IPS-NIHi7 (cell line): ENCODE measurements around the gene FRG2.
"Not testable (repeated sequence)": the region's sequence is repeated elsewhere in the genome, so short reads cannot be mapped to it uniquely, and the experiment has no call there.

ENCODE experiments used
- DNase-seq: peaks from one replicate; pipeline ENCODE4 v3.0.0; 2012; ENCODE audit warnings: mixed read lengths; ENCODE audit errors: extremely low spot score

Gene FRG2

DNA sequence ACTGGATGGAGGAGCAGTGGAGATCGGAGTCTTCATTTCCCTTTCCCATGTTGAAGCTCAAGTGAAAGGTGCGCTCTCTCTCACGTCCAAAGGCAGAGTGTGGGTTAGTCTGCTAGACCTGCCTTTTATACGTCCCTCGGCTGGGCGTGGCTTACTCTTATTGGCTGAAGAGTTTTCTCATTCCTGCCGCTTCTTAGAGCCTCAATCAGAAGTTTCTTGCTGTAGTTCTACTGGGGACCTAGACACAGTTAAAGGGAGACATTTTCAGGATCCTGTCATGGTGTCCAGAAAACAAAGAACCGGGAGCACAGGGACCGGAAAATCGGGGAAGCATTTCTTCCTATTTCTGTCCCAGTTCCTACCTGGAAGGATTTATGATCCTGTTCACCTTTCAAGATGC lies at the start of gene FRG2:
Gene FRG2, minus strand, starts transcription at position 101 of the 400 bp plus-strand sequence. Its CDS starts 52 bp downstream, at position 49.
- not testable (repeated sequence) for DNase-seq

DNA sequence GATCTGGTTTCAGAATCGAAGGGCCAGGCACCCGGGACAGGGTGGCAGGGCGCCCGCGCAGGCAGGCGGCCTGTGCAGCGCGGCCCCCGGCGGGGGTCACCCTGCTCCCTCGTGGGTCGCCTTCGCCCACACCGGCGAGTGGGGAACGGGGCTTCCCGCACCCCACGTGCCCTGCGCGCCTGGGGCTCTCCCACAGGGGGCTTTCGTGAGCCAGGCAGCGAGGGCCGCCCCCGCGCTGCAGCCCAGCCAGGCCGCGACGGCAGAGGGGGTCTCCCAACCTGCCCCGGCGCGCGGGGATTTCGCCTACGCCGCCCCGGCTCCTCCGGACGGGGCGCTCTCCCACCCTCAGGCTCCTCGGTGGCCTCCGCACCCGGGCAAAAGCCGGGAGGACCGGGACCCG lies 41.3 kb upstream of the FRG2 start:
- DNase-seq = not testable (repeated sequence)

DNA sequence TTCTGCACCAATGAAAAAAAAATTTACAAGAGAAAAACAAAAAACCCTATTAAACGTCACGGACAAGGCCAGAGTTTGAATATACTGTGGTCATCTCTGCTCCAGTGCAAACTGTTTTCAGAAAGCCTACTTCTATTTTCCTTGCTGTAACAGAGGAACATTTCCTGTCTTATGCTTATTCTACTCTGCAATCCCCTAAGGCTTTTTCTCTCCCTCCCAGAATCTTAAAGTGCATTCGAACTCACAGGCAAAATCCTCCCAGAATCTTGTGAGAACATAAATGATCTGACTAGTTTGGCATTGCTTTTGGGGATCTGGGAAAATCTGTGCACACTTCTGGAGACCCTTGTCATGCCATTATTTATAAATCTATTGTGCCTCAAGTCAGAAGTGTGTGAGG lies 37.7 kb upstream of the FRG2 start:
- not testable (repeated sequence) for DNase-seq

DNA sequence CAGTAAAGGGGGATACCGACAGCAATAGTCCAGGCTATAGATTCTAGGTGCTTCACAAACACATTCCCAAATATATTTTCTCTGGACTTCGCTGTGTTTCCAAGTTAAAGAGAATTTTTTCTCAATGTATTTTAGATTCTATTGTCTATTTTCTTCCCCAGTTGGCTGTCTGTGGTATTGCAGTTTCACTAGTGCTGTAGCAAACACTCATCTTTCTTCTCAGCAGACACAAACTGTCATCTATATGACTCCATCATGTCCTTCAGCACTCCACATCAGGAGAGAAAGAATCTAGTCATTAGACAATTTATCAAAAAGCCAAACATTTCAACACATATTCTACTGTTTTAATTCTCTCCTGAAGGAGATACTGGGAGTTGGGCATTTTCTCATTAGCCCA lies 37.3 kb upstream of the FRG2 start, which contains the start of gene DBET:
Gene DBET, plus strand, starts transcription at position 161 of the 400 bp plus-strand sequence.
- DNase-seq = not testable (repeated sequence)

DNA sequence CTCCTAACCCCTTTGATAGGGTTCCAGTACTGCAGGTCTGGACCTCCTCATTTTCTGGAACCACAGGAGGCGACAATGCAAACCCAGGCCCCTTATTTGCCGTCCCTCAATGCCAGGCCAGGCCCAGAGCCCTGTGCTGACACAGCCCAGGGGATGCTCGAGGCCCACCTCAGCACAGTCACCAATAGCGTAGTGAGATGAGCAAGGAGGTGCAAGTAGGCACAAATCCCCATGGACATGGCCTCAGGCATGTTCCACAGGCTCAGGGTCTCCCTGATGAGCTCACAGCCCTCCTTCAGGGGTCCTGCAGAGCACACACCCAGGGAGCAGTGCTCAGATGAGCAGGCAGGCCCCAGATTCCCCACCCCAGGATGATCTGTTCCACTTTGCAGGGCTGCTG lies 31.9 kb upstream of the FRG2 start:
- DNase-seq = not testable (repeated sequence)

DNA sequence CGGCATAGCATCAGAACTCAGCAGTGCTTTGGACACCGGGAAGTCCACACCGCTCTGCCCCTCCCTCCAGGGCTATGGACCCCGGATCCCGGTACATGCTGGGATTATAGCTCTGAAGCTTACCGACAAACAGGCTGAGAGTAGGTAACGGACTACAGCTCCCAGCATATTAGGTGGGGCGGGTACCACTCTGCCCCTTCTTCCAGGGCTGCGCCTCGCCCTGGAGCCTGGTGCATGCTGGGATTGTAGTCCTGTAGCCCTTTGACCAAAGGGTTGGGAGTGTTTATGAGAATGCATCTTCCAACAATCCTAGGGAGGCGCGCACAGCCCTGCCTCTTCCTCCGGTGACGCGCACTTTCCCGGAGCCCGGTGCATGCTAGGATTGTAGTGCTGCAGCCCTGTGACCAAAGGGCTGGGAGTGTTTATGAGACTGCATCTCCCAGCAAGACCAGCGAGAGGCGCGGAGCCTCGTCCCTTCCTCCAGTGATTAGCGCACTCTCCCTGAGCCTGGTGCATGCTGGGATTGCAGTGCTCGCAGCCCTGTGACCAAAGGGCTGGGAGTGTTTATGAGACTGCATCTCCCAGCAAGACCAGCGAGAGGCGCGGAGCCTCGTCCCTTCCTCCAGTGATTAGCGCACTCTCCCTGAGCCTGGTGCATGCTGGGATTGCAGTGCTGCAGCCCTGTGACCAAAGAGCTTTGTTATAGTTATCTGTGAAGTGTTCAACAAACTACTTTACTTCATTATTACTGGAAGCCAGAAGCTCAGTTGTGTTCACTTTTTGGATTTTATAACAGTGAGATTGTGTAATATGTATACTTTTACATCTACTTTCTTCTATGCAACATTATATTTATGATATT lies 22.6 kb upstream of the FRG2 start:
- DNase-seq = not testable (repeated sequence)

DNA sequence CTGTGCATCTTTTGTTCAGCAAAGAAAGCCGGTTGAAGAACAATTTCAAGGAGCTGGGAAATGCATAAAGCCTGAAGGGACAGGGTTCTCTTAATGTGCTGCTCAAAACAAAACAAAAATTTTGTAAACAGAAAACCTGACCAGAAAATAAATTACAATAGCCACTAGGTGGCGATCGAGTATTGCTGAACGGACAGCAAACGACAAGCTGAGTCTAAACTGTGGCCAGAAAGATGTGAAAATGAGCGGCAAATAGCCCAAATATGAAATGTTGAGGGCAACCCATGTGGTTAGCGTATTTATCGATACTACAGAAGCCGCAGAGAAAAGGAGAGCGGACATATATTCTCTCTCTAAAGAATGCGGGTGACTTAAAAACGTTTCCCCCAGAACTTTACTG lies 20.6 kb upstream of the FRG2 start:
- DNase-seq = not testable (repeated sequence)

DNA sequence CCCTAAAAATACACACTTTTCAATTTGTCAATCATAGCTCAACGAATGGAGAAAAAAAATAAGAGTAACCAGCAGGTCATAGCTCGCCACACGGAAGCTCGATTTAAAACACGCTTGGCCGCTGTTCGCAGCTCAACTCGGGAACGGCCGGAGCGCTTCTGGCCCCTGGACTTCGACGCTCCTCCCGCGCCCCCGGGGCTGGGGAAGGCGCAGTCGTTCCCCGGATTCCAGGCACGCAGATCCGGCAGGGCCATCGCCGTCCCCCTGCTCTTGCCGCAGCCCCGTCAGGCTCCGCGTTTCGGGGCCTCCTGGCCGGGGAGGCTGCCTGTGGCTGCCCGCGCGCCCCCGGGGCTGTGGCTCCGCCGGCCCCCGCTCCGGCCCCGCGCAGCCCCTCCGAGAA lies 13.8 kb upstream of the FRG2 start:
- not testable (repeated sequence) for DNase-seq

DNA sequence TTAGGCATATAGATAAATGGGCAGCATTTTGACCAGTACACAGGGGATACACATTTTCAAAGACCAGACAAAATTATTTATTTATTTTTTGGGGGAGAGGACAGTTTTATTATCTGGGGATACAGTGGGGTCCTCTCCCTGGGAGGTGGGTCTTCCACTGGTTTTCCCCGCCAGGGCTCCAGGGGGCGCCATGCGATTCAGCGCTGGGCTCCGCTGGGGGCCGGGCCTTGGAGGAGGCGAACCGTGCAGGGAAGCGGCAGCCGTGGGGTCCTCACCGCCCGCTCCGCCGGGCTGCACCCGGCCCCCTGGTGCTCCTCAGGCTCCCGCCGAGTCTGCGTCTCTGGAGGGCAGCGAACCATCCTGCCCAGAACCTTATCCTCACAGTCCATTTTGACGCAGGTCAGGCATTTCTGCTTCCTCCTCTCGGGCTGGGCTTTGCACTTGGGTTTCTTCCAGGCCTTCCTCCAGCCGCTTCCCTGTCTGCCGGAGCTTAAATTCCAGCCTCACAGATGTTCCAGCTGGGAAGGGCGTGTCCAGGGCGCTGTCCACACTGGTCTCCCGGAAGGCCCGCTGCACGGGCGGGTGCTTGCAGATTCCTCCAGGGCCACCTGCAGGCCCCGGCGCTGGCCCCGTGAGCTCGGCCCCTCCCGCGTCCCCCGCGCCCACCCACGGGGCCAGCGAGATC lies 10.8 kb upstream of the FRG2 start:
- DNase-seq = not testable (repeated sequence)

DNA sequence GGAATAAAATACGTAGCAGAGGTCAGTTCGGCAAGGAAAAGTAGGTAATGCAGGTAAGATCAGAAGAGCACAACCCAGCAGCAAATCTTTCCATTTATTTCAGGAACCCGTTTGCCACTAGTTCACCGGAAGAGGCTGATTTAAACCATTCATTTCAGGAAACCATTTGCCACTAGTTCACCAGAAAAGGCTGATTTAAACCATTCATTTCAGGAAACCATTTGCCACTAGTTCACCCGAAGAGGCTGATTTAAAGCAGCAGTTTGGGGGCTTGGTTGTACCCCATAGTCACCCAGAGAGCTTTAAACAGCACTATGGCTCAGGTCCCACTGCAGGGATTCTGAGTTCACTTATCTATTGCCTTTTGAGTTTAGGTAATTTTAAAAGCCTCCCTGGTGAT lies 4.2 kb upstream of the FRG2 start:
- DNase-seq = not testable (repeated sequence)

DNA sequence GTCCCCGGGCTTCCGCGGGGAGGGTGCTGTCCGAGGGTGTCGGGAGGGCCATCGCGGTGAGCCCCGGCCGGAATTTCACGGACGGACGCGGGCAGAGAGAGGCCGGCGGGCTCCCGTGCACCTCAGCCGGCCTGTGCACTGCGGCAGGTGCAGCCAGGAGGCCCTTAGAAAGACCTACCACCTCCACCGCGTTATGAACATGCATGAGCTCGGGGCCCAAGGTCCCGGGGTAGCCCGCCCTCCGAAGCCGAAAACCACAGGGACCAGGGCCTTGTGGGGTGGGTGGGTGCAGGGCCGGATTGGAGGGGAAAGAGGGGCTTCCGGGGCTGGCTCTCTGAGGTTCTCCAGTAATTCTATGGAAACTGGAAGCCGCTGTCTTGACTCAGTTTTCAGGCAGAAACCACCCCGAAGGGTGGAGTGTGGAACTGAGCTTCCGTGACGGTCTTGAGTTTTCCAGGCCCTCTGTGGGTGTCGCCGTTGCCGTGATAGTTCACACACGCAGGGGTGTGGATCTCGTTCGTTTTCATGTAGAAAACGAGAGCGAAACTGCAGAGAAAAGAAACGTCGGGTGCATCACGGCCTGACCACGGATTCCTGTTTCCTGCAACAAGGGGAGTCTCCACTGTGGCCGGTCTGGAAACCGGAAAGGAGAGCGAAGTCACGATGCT lies 4.3 kb downstream of the FRG2 start:
- not testable (repeated sequence) for DNase-seq

DNA sequence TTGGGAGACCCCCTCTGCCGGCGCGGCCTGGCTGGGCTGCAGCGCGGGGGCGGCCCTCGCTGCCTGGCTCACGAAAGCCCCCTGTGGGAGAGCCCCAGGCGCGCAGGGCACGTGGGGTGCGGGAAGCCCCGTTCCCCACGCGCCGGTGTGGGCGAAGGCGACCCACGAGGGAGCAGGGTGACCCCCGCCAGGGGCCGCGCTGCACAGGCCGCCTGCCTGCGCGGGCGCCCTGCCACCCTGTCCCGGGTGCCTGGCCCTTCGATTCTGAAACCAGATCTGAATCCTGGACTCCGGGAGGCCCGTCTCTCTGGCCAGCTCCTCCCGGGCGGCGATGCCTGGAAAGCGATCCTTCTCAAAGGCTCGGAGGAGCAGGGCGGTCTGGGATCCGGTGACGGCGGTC lies 5.1 kb downstream of the FRG2 start:
- DNase-seq = not testable (repeated sequence)

DNA sequence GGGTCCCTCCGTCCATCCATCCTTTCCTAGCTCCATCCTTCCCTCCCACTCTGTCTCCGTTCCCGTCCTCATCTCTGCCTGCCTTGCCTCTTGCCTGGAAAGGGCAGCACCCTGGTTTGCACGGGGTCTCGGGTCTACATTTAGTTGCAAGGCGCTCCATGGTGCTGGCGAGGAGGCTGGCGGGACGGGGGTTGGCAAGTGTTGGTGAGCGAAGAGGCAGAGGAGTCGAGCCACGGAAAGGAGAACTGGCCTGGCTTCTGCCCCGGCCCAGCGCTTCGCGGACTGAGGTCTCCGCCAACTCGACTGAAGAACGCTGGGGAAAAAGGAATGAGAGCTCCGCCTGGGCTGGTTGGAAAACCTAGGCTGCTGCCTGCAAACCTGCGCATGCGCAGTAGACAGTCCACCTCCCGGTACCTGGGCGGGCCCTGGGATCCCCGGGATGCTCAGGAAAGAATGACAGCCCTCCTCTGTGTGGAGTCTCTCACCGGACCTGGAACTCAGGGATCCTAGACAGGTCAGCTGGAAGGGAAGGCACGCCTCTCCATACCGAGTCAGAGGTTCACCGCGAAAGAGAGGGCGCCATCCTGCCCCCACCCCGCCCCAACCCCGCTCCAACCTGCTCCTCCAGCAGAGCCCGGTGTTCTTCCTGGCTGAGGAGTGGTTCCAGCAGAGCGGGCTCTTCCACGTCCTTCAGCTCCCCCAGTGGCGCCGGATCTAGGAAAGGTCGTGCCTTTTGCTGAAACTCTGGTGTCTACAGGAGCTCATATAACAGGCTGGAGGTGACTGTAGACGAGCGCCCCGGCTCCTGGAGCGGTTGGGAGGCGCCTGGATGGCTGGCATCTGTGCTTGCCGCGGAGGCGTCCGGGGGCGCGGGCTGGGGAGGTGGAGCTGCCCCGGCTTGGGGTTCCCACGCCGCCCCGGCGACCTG lies 6.0 kb downstream of the FRG2 start:
- DNase-seq = peak; percentile 86

DNA sequence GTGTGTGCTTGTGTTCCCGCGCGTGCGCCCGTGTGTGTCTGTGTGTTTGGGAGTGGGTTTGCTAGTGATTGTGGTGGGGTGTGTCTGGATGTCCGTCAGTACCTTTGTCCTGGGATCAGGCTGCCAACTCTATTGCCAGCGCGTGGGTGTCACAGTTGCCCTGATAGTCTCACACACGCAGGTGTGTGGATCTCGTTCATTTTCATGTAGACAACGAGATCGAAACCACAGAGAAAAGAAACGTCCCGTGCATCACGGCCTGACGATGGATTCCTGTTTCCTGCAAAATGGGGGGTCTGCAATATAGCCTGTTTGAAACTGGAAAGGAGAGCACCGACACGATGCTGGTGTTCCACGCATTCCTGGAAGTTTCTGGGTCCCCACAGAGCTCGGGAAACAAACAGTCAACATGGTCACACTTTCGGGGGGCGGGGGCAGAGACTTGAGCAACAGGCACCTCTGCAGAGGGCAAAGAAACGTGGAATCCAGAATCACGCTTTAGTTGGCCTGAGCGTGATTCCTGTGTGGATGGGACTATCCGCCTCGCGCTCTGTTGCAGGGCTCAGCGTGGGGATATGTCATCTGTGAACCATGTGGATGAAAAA lies 7.1 kb downstream of the FRG2 start:
- DNase-seq = not testable (repeated sequence)

DNA sequence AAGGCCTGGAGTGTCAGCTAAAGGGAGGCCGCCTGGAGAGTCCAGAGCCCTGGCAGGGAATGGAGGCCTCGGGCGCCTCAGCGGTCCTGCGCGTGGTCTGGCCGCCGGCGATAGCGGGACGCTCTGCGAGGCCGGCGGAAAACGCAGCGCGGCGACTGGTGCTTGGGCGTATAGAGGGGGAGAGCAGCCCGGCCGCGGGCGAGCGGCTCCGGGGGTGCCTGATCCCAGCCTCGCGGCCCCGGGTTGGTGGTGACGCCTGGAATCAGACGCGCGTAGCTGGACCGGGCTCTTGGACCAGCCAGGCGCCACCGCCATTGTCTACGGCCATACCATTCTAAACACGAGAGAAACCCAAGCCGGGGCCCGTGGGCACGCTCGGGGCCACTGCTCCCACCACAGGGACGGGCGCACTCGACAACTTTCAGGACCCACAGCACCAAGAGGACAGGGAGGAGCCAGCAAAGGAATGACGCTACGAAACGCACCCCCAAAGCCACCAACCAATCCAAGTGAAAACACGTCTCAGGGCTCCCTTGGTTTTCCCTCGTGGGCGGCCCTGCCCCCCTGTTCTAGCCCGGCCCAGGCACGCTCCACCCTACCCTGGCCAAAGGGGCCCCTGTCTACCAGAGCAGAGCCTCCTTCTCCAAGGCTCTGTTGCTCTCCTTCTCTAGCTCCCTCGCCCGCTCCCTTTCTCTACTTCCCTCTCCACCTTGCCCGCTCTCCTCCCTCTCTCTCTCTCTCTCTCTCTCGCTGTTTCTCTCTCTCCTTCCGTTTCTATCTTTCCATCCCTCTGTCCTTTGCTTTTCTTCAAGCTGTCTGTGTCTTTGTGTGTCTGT lies 7.8 kb downstream of the FRG2 start:
- DNase-seq = peak; percentile 15

DNA sequence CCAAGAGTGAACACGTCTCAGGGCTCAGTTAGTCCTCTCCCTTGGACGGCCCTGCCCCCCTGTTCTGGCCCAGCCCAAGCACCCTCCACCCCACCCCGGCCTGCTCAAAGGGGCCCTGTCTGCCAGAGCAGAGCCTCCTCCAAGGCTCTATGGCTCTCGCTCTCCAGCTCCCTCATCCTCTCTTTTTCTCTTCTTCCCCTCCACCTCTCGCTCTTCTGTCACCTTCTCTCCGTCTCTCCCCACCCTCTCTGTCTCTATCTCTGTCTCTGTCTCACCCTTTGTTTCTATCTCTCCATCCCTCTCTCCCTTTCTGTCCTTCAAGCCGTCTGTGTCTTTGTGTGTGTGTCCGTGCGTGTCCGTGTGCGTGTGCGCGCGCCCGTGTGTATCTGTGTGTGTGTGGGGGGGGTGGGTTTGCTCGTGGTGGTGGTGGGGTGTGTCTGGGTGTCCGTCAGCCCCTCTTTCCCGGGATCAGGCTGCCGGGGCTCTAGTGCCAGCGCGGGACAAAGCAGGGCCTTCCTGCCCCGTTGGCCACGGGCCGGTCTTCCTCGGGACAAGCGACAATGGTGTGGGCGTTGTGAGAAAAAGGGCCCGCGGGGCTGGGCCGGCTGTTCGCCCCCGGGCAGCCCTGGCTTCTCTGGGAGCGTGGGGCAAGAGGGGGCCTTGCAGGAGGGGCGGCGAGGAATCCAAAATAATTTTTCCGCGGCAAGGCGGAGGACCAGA lies 8.7 kb downstream of the FRG2 start:
- DNase-seq = peak; percentile 10

DNA sequence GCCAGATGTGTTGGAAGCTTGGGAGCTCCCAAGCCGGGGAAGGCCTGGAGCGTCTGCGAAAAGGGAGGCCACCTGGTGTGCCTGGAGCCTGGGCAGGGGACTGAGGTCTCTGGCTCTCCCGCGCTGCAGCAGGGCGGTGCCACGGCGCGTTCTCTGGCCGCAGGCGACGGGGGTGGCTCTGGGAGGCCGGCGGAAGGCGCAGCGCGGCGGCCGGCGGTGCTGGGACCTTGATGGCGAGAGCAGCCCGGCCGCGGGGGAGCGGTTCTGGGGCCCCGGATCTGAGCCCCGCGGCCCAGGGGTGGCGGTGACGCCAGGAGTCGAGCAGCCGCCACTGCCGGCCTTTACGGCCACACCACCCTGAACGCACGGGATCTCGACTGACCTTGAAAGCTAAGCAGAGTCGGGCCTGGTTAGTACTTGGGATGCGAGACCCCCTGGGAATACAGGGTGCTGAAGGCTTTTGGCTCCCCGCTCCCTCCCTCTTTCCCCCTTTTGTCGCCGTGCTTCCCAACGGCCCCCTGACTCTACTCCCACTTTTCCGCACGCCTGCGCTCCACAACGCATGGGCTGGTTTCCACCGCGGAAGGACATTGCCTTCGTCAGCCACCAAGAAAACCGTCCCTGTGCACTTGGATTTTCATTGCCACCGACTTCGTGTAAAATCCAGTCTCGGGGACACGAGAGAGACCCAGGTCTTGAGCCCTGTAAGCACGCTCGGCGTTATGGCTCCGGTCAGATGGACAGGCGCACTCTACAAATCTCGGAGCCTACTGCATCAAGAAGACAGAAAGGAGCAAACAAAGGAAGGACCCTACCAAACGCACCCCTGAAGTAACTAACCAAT lies 9.5 kb downstream of the FRG2 start:
- DNase-seq = peak; percentile 16
